Mammary epithelial cell (primary cell): ENCODE results near the gene NPBWR2.

Source experiments
- CTCF ChIP-seq, 2 donors: IDR thresholded peaks in 1 of 2; conservative IDR thresholded peaks in 1 of 2; 2 replicates each; pipeline ENCODE4 v1.5.1; 2011 to 2012; ENCODE audit warnings: inconsistent platforms in 2 of 2, low read length in 2 of 2, mild to moderate bottlenecking in 2 of 2, control low read depth in 1 of 2, low read depth in 1 of 2; ENCODE audit not compliant: insufficient read depth in 1 of 2; ENCODE audit errors: extremely low read depth in 1 of 2
- EZH2 ChIP-seq: IDR thresholded peaks from 2 replicates; pipeline ENCODE4 v1.6.1; 2012; ENCODE audit warnings: low read length, inconsistent platforms, borderline replicate concordance

GRCh38 chr20:64056889-64057627, 50.3 kb downstream of the NPBWR2 start:
- TF ChIP-seq CTCF (conservative IDR thresholded peaks at IDR 0.05 in 1 of 2, IDR thresholded peaks at IDR 0.05 in 1 of 2; ENCODE audit: extremely low read depth in 1 of 2, insufficient read depth in 1 of 2, low read depth in 1 of 2, low read length in 2 of 2) (no peak), EZH2 (no peak)
